Large intestine (tissue), 3 donors: ENCODE results near the gene ATP13A1. TPM values are rescaled to one million over a fixed set of nuclear protein-coding genes. Genes with fewer than 3 reads are reported as not detected.

Experiments used
- DNase-seq, 2 donors: peaks; one replicate each; pipeline versions ENCODE4 v3.0.0 to v3.0.0-alpha.2; 2013
- H3K27ac ChIP-seq: one replicate; pipeline ENCODE4 v1.5.1; 2013; ENCODE audit warnings: low read length
- H3K27me3 ChIP-seq: 2 replicates; pipeline ENCODE4 v1.6.1; 2013; ENCODE audit warnings: low read length; ENCODE audit not compliant: control insufficient read depth, insufficient read depth
- H3K36me3 ChIP-seq: 2 replicates; pipeline ENCODE4 v1.6.1; 2013; ENCODE audit warnings: low read length; ENCODE audit not compliant: control insufficient read depth, insufficient read depth
- H3K4me1 ChIP-seq: one replicate; pipeline ENCODE4 v1.6.1; 2013; ENCODE audit warnings: low read length; ENCODE audit not compliant: control insufficient read depth, insufficient read depth
- H3K4me3 ChIP-seq: one replicate; pipeline ENCODE4 v1.5.1; 2013; ENCODE audit warnings: low read length
- H3K9me3 ChIP-seq: one replicate; pipeline ENCODE4 v1.6.1; 2013; ENCODE audit warnings: mild to moderate bottlenecking, low read depth, low read length, moderate library complexity; ENCODE audit not compliant: control insufficient read depth
- WGBS: methylation state at CpG from one replicate; pipeline ENCODE4 v1.1.5; 2013; ENCODE audit warnings: low lambda C conversion rate; ENCODE audit not compliant: insufficient coverage; 5-methylcytosine and 5-hydroxymethylcytosine counted together
- polyA plus RNA-seq: library from polyadenylated mRNA; unstranded; fragments of 120-200 nt; gene quantifications from one replicate; pipeline ENCODE4 v1.2.1, GENCODE V29; 2013

ATP13A1 gene
- polyA plus RNA-seq, 1 donor, result 54.1 TPM

DNA sequence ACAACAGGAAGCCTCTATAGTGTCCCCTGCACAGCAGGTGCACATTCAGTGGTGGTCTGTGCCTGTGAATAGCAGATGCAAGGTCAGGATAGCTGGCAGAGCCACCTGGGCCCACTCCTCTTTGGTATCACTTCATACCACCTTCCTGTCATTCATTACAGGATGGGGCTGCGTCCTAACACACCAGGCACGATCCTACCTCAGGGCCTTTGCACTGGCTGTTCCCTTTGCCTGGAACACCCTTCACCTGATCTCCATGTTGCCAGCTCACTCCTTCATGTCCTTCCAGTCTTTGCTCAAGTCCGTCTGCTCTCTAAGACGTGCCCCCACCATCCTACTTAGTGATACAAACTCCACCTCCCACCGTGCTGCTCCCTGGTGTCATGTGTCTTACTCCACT lies 30.8 kb downstream of the ATP13A1 start:
- no peak for DNase-seq
- no peaks in the 10 kb centered on the region for H3K9me3 ChIP-seq
- H3K4me3 ChIP-seq, result no peak overlapping the region
- no peaks in the 10 kb centered on the region for H3K4me1 ChIP-seq
- no CpG with 5 or more reads among the region's 5 CpGs for WGBS
- H3K36me3 ChIP-seq, result peaks cover 14% of the 10 kb centered on the region
- H3K27ac ChIP-seq, result no peak overlapping the region
- H3K27me3 ChIP-seq, result no peaks in the 10 kb centered on the region

DNA sequence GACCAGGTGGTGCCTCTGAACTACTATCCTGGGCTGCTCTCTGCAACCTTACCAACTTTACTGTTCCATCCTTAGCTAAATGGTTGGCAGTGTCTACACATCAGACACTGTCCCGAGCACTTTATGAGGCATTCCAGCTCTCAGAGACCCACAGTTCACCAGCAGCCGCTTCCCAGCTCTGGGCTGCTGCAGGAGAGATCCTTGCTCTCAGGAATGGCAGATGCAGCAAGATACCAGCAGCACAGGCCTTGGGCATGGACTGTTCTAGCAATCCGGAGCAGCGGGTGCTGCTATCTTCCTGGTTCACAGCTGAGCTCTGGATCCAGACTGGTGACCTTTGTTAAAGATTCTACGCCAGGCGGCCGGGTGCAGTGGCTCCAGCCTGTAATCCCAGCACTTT lies 32.1 kb downstream of the ATP13A1 start:
- no peak overlapping the region for H3K27ac ChIP-seq
- no peaks in the 10 kb centered on the region for H3K27me3 ChIP-seq
- no peak for DNase-seq
- H3K36me3 ChIP-seq, result peaks cover 14% of the 10 kb centered on the region
- peaks cover 5% of the 10 kb centered on the region for H3K9me3 ChIP-seq
- H3K4me1 ChIP-seq, result no peaks in the 10 kb centered on the region
- WGBS, result no CpG with 5 or more reads among the region's 7 CpGs
- no peak overlapping the region for H3K4me3 ChIP-seq

DNA sequence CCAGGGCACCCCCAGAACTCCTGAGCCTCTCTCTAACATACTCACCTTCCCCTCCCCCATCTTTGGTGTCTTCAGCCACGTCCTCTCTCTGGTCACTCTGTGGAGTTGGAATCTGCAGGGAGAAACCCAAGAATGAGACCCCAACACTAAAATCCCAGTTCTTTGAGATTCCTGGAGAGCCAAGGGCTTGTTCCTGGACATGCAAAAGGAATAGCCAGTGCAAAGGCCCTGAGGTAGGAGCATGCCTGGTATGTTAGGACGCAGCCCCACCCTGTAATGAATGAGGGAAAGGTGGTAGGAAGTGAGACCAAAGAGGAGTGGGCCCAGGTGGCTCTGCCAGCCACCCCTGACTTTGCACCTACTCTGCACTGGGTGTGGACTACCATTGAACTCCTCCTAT lies 33.0 kb downstream of the ATP13A1 start:
- Histone ChIP-seq H3K4me3 (no peak overlapping the region), H3K36me3 (peaks cover 11% of the 10 kb centered on the region), H3K9me3 (peaks cover 5% of the 10 kb centered on the region), H3K27me3 (no peaks in the 10 kb centered on the region), H3K27ac (no peak overlapping the region), H3K4me1 (no peaks in the 10 kb centered on the region)
- DNase-seq, result no peak
- no CpG with 5 or more reads among the region's 2 CpGs for WGBS

GRCh38 chr19:19630062-19630414 lies 33.4 kb downstream of the ATP13A1 start:
- H3K4me1 ChIP-seq, result no peaks in the 10 kb centered on the region
- H3K27ac ChIP-seq, result no peak overlapping the region
- no peak overlapping the region for H3K4me3 ChIP-seq
- H3K36me3 ChIP-seq, result peaks cover 7% of the 10 kb centered on the region
- peaks cover 5% of the 10 kb centered on the region for H3K9me3 ChIP-seq
- no peaks in the 10 kb centered on the region for H3K27me3 ChIP-seq
- no CpG with 5 or more reads among the region's 11 CpGs for WGBS
- no peak for DNase-seq

DNA sequence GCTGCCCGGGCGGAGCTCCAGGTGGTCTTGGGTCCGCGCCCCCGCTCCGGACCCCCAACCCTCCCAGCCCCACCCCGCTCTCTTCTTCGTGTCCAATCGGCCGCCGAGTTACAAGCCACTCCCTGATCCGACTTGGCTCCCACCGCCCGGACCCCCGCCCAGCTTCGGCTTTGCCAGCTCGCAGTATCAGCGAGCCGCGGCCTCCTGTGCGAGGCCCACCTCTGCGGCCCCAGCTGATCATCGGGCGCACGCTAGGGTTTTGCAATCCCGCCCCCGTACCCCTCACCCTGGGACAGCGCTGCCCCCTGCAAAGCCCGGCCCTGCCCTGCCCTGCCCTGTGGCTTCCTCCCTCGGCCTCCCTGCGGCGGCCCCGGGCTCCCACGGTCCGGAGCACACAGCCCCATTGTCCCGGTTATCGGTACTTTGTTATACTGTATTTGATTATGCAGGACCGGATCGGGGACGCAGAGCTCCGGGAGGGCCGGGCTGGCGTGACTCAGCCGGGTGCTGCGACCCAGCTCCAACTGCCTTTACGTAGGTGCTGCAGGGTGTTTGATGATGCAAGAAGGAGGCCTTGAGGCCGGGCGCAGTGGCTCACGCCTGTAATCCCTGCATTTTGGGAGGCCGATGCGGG lies 34.9 kb downstream of the ATP13A1 start:
- H3K9me3 ChIP-seq, result peaks cover 5% of the 10 kb centered on the region
- H3K36me3 ChIP-seq, result no peaks in the 10 kb centered on the region
- no peak overlapping the region for H3K27ac ChIP-seq
- no peaks in the 10 kb centered on the region for H3K4me1 ChIP-seq
- H3K4me3 ChIP-seq, result peak overlapping the region; percentile 48
- WGBS, result no CpG with 5 or more reads among the region's 51 CpGs
- H3K27me3 ChIP-seq, result no peaks in the 10 kb centered on the region
- peak; percentile 50 to 69 for DNase-seq

DNA sequence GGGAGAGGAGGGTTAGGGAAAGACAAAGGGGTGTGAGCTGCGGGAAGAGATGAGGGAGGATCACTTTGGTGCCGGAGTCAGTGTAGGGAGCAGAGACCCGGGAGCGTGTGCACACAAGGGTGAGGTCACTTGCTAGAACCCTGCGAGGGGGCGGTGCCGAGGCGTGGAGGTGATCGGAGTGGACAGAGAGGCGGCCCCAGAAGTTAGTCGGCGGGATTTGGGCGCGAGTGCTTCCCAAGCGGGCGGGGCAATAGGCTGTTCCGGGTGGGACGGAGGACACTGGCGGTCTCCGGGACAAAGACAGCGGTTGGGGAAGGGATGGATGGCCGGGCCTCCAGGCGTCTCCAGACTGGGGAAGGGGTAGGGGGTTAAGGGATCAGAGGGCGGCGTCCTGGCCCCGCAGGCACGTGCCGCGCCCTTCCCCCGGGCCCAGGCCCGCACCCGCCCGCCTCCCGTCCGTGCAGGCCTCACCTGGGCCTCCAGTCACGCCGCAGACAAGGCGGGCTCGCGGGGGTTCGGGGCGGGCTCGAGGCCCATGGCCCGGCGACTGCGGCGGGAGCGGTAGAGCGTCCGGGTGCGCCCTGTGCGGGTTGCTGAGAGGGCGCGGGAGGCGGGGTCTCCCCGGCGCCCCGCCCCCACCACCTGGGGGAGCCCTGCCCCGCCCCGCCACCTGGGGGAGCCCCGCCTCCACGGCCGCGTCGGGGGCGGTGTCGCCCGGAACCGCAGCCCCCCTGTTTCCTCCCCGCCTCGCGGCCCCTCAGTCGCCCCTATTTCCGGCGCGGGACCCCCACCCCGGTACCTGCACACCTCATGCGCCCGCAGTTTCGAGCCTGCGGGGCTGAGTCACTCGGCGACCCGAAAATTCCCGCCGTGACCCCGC lies 35.6 kb downstream of the ATP13A1 start, which contains the start of gene LPAR2:
LPAR2 (minus strand) TSS at position 600 of the 880 bp plus-strand sequence. CDS start 945 bp downstream, outside the sequence.
- peak; percentile 39 to 55 for DNase-seq

GRCh38 chr19:19626516-19627472 lies 36.7 kb downstream of the ATP13A1 start:
- H3K4me1 ChIP-seq, result no peaks in the 10 kb centered on the region
- H3K27me3 ChIP-seq, result no peaks in the 10 kb centered on the region
- H3K4me3 ChIP-seq, result peak overlapping the region; percentile 50
- DNase-seq, result no peak
- H3K27ac ChIP-seq, result no peak overlapping the region
- H3K36me3 ChIP-seq, result no peaks in the 10 kb centered on the region
- WGBS, result no CpG with 5 or more reads among the region's 48 CpGs
- peaks cover 5% of the 10 kb centered on the region for H3K9me3 ChIP-seq

More for the DNA sequence above, 35.6 kb downstream of the ATP13A1 start, which contains the start of gene LPAR2:
- WGBS, result no CpG with 5 or more reads among the region's 87 CpGs
- H3K4me1 ChIP-seq, result no peaks in the 10 kb centered on the region
- H3K36me3 ChIP-seq, result no peaks in the 10 kb centered on the region
- H3K27ac ChIP-seq, result no peak within 1 kb of the TSS
- H3K4me3 ChIP-seq, result peak within 1 kb of the TSS; percentile 50
- H3K9me3 ChIP-seq, result peaks cover 5% of the 10 kb centered on the region
- no peaks in the 10 kb centered on the region for H3K27me3 ChIP-seq

DNA sequence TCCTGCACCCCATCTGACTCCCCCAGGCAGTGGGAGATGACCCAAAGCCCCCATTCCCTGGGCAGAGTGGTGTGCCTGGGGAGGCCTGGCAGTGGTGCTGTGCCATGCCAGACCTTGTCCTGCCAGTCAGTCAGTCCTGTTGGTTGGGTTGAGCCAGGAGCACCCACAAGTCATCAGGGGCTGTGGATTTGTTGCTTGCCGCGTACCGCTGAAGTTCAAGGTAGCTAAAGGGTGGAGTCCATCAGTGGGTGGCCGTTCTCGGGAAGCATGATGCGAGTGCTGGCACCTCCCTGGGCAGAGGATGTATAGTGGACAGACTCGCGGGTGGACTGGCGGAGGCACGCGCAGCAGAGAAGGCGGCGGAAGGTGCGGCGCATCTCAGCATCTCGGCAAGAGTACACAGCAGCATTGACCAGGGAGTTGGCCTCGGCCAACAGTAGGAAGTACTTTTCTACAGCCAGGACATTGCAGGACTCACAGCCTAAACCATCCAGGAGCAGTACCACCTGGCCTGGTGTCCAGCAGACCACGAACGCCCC lies 39.4 kb downstream of the ATP13A1 start:
- H3K27me3 ChIP-seq, result no peaks in the 10 kb centered on the region
- H3K4me1 ChIP-seq, result no peaks in the 10 kb centered on the region
- peaks cover 5% of the 10 kb centered on the region for H3K9me3 ChIP-seq
- WGBS, result no CpG with 5 or more reads among the region's 19 CpGs
- no peak overlapping the region for H3K4me3 ChIP-seq
- no peaks in the 10 kb centered on the region for H3K36me3 ChIP-seq
- H3K27ac ChIP-seq, result no peak overlapping the region
- DNase-seq, result no peak

DNA sequence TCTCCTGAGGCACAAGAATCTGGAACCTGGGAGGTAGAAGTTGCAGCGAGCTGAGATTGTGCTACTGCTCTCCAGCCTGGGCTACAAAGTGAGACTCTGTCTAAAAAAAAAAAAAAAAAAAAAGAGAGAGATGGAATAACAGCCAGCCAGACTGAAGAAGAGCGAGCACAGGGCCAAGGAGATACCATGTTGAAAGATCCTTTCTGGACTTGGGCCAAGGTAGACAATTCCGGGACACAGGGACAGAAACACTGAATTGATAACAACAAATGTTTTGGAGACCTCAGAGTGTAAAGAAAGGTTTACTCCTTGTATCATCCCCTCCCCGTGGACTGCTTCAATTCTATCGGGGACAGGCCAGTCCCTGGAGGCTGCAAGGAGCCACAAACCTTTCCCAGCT lies 40.1 kb downstream of the ATP13A1 start:
- no CpG with 5 or more reads among the region's 5 CpGs for WGBS

GRCh38 chr19:19619849-19620210 lies 43.6 kb downstream of the ATP13A1 start:
- no peaks in the 10 kb centered on the region for H3K9me3 ChIP-seq
- peaks cover 15% of the 10 kb centered on the region for H3K27me3 ChIP-seq
- DNase-seq, result no peak
- H3K27ac ChIP-seq, result no peak overlapping the region
- H3K4me3 ChIP-seq, result no peak overlapping the region
- H3K4me1 ChIP-seq, result no peaks in the 10 kb centered on the region
- WGBS, result no CpG with 5 or more reads among the region's 7 CpGs
- no peaks in the 10 kb centered on the region for H3K36me3 ChIP-seq

More for the DNA sequence above, 40.1 kb downstream of the ATP13A1 start:
- H3K4me3 ChIP-seq, result no peak overlapping the region
- H3K27ac ChIP-seq, result no peak overlapping the region
- peaks cover 5% of the 10 kb centered on the region for H3K9me3 ChIP-seq
- H3K27me3 ChIP-seq, result no peaks in the 10 kb centered on the region
- no peaks in the 10 kb centered on the region for H3K4me1 ChIP-seq
- no peak for DNase-seq
- H3K36me3 ChIP-seq, result no peaks in the 10 kb centered on the region
